Sigmoid colon (tissue), 4 donors: Measurements from ENCODE around the gene FGD5.

Experiments used
- CTCF ChIP-seq, 4 experiments: fragments of 450-650 bp in 3 of 4; fragments of 200-600 bp in 1 of 4; IDR thresholded peaks; one replicate each; pipeline ENCODE4 v1.5.1; 2016 to 2019; ENCODE audit warnings: antibody characterized with exemption in 4 of 4, mild to moderate bottlenecking in 3 of 4, moderate library complexity in 2 of 4
- EP300 ChIP-seq, 4 donors: sonication (generic); formaldehyde crosslinking; IDR thresholded peaks; one replicate each; pipeline ENCODE4 v1.6.1; 2017; ENCODE audit warnings: antibody characterized with exemption in 4 of 4
- POLR2A ChIP-seq, 2 donors: fragments of 450-650 bp; IDR thresholded peaks; one replicate each; pipeline ENCODE4 v1.6.1; 2016; ENCODE audit warnings: antibody characterized with exemption in 2 of 2, mild to moderate bottlenecking in 2 of 2, moderate library complexity in 2 of 2
- POLR2AphosphoS5 ChIP-seq, 4 donors: sonication (generic); formaldehyde crosslinking; IDR thresholded peaks; one replicate each; pipeline ENCODE4 v1.6.1; 2017; ENCODE audit warnings: antibody characterized with exemption in 4 of 4

GRCh38 chr3:14872706-14873105, 53.9 kb downstream of the FGD5 start:
- TF ChIP-seq CTCF (IDR thresholded peaks at IDR 0.05) (no peak), POLR2A (IDR thresholded peaks at IDR 0.05) (no peak), EP300 (IDR thresholded peaks at IDR 0.05) (no peak), POLR2AphosphoS5 (IDR thresholded peaks at IDR 0.05) (no peak)
